A549 (cell line): Measurements from ENCODE around the gene PLEKHA8.

Experiments
- EP300 ChIP-seq, 2 experiments: fragments of >200 bp; sonication (Bioruptor Twin); formaldehyde crosslinking; IDR thresholded peaks; 2 replicates in 1 of 2; 3 replicates in 1 of 2; pipeline ENCODE4 v1.6.1; 2016 to 2017
- MAFK ChIP-seq: fragments of 450-650 bp; IDR thresholded peaks from 2 replicates; pipeline ENCODE4 v1.6.1; 2014; ENCODE audit not compliant: partially characterized antibody
- MAZ ChIP-seq: fragments of 150-350 bp; IDR thresholded peaks from 2 replicates; pipeline ENCODE4 v1.6.1; 2014; ENCODE audit warnings: antibody characterized with exemption, low read depth, low read length, borderline replicate concordance
- MYC ChIP-seq: IDR thresholded peaks from 2 replicates; pipeline ENCODE4 v1.6.1; 2012; ENCODE audit warnings: mild to moderate bottlenecking, inconsistent platforms, low read length, improper control_type of control experiment, borderline replicate concordance
- POLR2A ChIP-seq: IDR thresholded peaks from 2 replicates; pipeline ENCODE4 v1.6.1; 2012; ENCODE audit warnings: mild to moderate bottlenecking, low read length
- TF ChIP-seq, protein P1 (sequence below): fragments of >200 bp; sonication (Bioruptor Twin); formaldehyde crosslinking; IDR thresholded peaks from 3 replicates; pipeline ENCODE4 v1.5.1; 2016
- TF ChIP-seq, protein P2 (sequence below): IDR thresholded peaks from 2 replicates; pipeline ENCODE4 v1.6.1; 2012
- TF ChIP-seq, protein P3 (sequence below): fragments of 200-600 bp; sonication (generic); IDR thresholded peaks from 2 replicates; pipeline ENCODE4 v1.6.1; 2016; ENCODE audit warnings: antibody characterized with exemption, mild to moderate bottlenecking, moderate library complexity

DNA sequence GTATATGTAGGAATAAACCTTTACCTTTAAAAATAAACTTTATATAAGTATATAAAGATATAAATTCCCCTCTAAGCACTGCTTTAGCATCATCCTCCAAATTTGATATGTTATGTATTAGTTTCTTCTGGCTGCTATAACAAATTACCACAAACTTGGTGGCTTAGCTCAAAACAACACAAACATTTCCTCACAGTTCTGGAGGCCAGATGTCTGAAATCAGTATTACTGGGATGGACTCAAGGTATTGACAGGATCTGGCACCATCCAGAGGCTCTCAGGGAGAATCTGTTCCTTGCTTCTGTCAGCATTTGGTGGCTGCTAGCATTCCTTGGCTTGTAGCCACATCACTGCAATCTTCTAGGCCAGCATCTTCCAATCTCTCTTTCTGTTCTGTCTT lies 31.9 kb upstream of the PLEKHA8 start:
- TF ChIP-seq POLR2A, result no peak
- no peak for TF ChIP-seq MAFK
- TF ChIP-seq, protein P1, sequence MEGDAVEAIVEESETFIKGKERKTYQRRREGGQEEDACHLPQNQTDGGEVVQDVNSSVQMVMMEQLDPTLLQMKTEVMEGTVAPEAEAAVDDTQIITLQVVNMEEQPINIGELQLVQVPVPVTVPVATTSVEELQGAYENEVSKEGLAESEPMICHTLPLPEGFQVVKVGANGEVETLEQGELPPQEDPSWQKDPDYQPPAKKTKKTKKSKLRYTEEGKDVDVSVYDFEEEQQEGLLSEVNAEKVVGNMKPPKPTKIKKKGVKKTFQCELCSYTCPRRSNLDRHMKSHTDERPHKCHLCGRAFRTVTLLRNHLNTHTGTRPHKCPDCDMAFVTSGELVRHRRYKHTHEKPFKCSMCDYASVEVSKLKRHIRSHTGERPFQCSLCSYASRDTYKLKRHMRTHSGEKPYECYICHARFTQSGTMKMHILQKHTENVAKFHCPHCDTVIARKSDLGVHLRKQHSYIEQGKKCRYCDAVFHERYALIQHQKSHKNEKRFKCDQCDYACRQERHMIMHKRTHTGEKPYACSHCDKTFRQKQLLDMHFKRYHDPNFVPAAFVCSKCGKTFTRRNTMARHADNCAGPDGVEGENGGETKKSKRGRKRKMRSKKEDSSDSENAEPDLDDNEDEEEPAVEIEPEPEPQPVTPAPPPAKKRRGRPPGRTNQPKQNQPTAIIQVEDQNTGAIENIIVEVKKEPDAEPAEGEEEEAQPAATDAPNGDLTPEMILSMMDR, result no peak
- TF ChIP-seq, protein P2, sequence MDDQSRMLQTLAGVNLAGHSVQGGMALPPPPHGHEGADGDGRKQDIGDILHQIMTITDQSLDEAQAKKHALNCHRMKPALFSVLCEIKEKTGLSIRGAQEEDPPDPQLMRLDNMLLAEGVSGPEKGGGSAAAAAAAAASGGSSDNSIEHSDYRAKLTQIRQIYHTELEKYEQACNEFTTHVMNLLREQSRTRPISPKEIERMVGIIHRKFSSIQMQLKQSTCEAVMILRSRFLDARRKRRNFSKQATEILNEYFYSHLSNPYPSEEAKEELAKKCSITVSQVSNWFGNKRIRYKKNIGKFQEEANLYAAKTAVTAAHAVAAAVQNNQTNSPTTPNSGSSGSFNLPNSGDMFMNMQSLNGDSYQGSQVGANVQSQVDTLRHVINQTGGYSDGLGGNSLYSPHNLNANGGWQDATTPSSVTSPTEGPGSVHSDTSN, result no peak
- no peak for TF ChIP-seq MAZ
- TF ChIP-seq MYC, result no peak
- TF ChIP-seq, protein P3, sequence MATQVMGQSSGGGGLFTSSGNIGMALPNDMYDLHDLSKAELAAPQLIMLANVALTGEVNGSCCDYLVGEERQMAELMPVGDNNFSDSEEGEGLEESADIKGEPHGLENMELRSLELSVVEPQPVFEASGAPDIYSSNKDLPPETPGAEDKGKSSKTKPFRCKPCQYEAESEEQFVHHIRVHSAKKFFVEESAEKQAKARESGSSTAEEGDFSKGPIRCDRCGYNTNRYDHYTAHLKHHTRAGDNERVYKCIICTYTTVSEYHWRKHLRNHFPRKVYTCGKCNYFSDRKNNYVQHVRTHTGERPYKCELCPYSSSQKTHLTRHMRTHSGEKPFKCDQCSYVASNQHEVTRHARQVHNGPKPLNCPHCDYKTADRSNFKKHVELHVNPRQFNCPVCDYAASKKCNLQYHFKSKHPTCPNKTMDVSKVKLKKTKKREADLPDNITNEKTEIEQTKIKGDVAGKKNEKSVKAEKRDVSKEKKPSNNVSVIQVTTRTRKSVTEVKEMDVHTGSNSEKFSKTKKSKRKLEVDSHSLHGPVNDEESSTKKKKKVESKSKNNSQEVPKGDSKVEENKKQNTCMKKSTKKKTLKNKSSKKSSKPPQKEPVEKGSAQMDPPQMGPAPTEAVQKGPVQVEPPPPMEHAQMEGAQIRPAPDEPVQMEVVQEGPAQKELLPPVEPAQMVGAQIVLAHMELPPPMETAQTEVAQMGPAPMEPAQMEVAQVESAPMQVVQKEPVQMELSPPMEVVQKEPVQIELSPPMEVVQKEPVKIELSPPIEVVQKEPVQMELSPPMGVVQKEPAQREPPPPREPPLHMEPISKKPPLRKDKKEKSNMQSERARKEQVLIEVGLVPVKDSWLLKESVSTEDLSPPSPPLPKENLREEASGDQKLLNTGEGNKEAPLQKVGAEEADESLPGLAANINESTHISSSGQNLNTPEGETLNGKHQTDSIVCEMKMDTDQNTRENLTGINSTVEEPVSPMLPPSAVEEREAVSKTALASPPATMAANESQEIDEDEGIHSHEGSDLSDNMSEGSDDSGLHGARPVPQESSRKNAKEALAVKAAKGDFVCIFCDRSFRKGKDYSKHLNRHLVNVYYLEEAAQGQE, result no peak
- TF ChIP-seq EP300 (IDR thresholded peaks at IDR 0.05), result no peak
